DMS 273 (cell line): ENCODE data around the gene PPARA.
A peak's percentile ranks its signal among the peaks of the same experiment; 100 is the strongest.

Source experiments
- DNase-seq: peaks from one replicate; lab custom pipeline; 2025; ENCODE audit not compliant: unreplicated experiment; lab: John Stamatoyannopoulos, UW

The PPARA gene

GRCh38 chr22:46113910-46114517 lies 36.3 kb upstream of the PPARA start:
- DNase-seq = no peak

- peak; percentile 75 for DNase-seq
Observed at GRCh38 chr22:46114518-46115387, 35.6 kb upstream of the PPARA start.

- DNase-seq = no peak
Observed at GRCh38 chr22:46115388-46115678, 35.0 kb upstream of the PPARA start.

GRCh38 chr22:46115755-46116490 lies 34.4 kb upstream of the PPARA start:
- DNase-seq = no peak

- DNase-seq = peak; percentile 91
Observed at GRCh38 chr22:46116491-46116958, 33.8 kb upstream of the PPARA start.

GRCh38 chr22:46117206-46118199 lies 32.8 kb upstream of the PPARA start:
- no peak for DNase-seq

GRCh38 chr22:46119093-46119728 lies 31.1 kb upstream of the PPARA start:
- no peak for DNase-seq

- DNase-seq = no peak
Observed at GRCh38 chr22:46119729-46120419, 30.5 kb upstream of the PPARA start.

- DNase-seq = no peak
Observed at GRCh38 chr22:46120420-46120737, 29.9 kb upstream of the PPARA start.

- no peak for DNase-seq
Observed at GRCh38 chr22:46121079-46121478, 29.2 kb upstream of the PPARA start.

GRCh38 chr22:46121523-46122287 lies 28.6 kb upstream of the PPARA start:
- no peak for DNase-seq

GRCh38 chr22:46122511-46122971 lies 27.8 kb upstream of the PPARA start:
- peak; percentile 81 for DNase-seq

GRCh38 chr22:46122980-46123693 lies 27.2 kb upstream of the PPARA start:
- no peak for DNase-seq

- DNase-seq = no peak
Observed at GRCh38 chr22:46123694-46124382, 26.5 kb upstream of the PPARA start.

GRCh38 chr22:46124383-46125144 lies 25.8 kb upstream of the PPARA start:
- DNase-seq = no peak

- no peak for DNase-seq
Observed at GRCh38 chr22:46125311-46125710, 25.0 kb upstream of the PPARA start.
